ENCODE measurements around the gene RASSF1. TPM values are rescaled to one million over a fixed set of nuclear protein-coding genes. Genes with fewer than 3 reads are reported as not detected.

The RASSF1 gene
- total RNA-seq, 1 donor from 2014 or later = 38.0 TPM

DNA sequence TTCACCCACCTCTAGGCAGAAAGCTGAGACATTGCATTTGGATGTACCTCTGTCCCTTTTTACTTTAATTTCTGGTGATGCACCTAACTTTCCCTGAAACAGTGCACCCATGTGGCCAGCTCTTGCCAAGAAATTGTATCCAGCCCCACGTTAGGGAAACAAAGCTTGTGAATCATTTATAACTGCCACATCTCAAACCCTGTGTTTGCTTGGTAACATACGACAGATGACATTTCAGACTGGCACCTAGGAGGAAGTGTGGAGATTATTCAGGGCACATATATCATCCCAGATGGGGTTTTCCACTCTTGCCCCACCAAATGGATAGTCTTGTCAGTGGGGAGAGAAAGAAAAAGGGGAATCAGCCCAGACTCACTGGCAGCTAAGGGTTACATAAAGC lies 12.1 kb upstream of the RASSF1 start:
- intact Hi-C loops (cut with micrococcal nuclease) = loop anchor here (10.0 kb wide), 1 partner anchor 1702 kb away; the partner anchor contains the start of gene DUSP7
- POLR2A ChIA-PET = interaction anchor here (0.5 to 1.5 kb wide), 7 partner anchors 12 to 908 kb away, joined by 3 to 12 read pairs (median 4); partner anchors contain the start of genes HYAL3, NAA80 and RASSF1
- Mint-ChIP-seq H3K27ac (no peak overlapping the region), H3K4me3 (no peak overlapping the region), H3K4me1 (peaks cover 66% of the 10 kb centered on the region), H3K27me3 (no peaks in the 10 kb centered on the region), H3K36me3 (ENCODE audit: low read depth) (peaks cover 55% of the 10 kb centered on the region), H3K9me3 (no peaks in the 10 kb centered on the region)
- ATAC-seq (ENCODE audit: low read depth) (no peak), DNase-seq (no peak)
- CTCF ChIA-PET = interaction anchor here (1.5 kb wide), 1 partner anchor 23 kb away, joined by 3 read pairs; no protein-coding TSS in a partner anchor
- TF ChIP-seq, protein P1, sequence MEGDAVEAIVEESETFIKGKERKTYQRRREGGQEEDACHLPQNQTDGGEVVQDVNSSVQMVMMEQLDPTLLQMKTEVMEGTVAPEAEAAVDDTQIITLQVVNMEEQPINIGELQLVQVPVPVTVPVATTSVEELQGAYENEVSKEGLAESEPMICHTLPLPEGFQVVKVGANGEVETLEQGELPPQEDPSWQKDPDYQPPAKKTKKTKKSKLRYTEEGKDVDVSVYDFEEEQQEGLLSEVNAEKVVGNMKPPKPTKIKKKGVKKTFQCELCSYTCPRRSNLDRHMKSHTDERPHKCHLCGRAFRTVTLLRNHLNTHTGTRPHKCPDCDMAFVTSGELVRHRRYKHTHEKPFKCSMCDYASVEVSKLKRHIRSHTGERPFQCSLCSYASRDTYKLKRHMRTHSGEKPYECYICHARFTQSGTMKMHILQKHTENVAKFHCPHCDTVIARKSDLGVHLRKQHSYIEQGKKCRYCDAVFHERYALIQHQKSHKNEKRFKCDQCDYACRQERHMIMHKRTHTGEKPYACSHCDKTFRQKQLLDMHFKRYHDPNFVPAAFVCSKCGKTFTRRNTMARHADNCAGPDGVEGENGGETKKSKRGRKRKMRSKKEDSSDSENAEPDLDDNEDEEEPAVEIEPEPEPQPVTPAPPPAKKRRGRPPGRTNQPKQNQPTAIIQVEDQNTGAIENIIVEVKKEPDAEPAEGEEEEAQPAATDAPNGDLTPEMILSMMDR (IDR thresholded peaks at IDR 0.05) = no peak

- Mint-ChIP-seq H3K9me3 (no peaks in the 10 kb centered on the region), H3K27ac (peak overlapping the region; percentile 99), H3K4me3 (peak overlapping the region; percentile 97), H3K27me3 (no peaks in the 10 kb centered on the region), H3K36me3 (ENCODE audit: low read depth) (peaks cover 50% of the 10 kb centered on the region), H3K4me1 (peaks cover 60% of the 10 kb centered on the region)
- ATAC-seq (ENCODE audit: low read depth) (no peak), DNase-seq (no peak)
- CTCF ChIA-PET = interaction anchor here (1.1 to 5.5 kb wide), 3 partner anchors 11 to 191 kb away, joined by 3 to 64 read pairs (median 6); partner anchors contain the start of gene RASSF1
- intact Hi-C loops (cut with micrococcal nuclease) = loop anchor here (1.0 to 10.0 kb wide), 6 partner anchors 8 to 1703 kb away; partner anchors contain the start of genes DUSP7, HEMK1, HYAL3 and MAPKAPK3
- POLR2A ChIA-PET = interaction anchor here (0.9 to 6.9 kb wide), 13 partner anchors 8 to 1257 kb away, joined by 3 to 195 read pairs (median 14); partner anchors contain the start of genes C3orf18, HEMK1, HYAL3 and NAA80
- TF ChIP-seq, protein P1 (IDR thresholded peaks at IDR 0.05) = no peak
Measured at GRCh38 chr3:50351323-50351697, 10.7 kb upstream of the RASSF1 start.

DNA sequence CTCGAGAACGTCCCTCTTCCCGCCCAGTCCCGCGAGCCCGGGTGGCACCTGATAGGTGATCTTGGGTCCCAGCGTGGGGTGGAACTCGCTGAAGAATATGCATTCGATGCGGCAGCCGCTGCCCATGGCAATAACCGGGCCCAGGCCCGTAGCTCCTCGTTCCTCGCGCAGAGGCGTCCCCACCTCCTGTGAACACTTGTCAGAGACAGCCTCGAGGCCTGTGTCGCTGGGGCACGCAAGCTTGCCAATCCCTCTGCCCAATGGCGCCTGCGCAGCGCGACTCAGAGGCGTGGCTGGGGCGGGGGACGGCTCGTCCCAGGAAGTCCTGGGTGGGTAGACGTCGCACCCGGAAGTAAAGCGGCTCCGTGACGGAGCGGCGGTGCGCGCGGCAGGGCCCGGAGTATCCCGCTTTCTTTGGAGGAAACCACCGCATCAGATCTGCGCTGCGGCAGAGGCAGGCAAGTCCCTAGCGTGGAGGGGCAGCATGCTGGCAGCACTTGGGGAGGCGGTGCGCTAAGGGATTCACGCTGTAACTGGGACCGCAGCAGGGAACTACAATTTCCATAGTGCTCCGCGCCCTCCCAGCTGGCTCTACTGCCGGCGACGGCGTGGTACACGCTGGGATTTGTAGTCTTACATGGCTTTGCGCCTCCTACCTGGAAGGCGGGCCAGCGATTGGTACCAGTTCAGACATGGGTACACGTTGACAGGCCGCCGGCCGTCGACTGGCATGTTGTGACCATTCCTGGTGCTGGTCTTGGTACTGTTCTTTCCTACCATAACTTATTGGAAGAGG lies 10.1 kb upstream of the RASSF1 start, which contains the start of the genes CYB561D2 and NPRL2:
Gene CYB561D2, plus strand, starts transcription at position 336 of the 796 bp plus-strand sequence. CDS start 572 bp downstream, outside the sequence.
Gene NPRL2, minus strand, starts transcription at position 249 of the 796 bp plus-strand sequence. Its CDS starts 123 bp downstream, at position 126.
- H3K4me3 Mint-ChIP-seq = peak within 1 kb of the TSS; percentile 97
- TF ChIP-seq, protein P1 (IDR thresholded peaks at IDR 0.05) = no peak
- H3K36me3 Mint-ChIP-seq (ENCODE audit: low read depth) = peaks cover 46% of the 10 kb centered on the region
- ChIA-PET POLR2A (interaction anchor here (0.5 to 6.9 kb wide), 18 partner anchors 9 to 1257 kb away, joined by 3 to 195 read pairs (median 8); partner anchors contain the start of genes C3orf18, HEMK1, HYAL3 and IFRD2), CTCF (interaction anchor here (0.7 to 5.5 kb wide), 4 partner anchors 10 to 222 kb away, joined by 3 to 64 read pairs (median 4); partner anchors contain the start of gene RASSF1)
- H3K9me3 Mint-ChIP-seq = no peaks in the 10 kb centered on the region
- H3K4me1 Mint-ChIP-seq = peaks cover 60% of the 10 kb centered on the region
- H3K27ac Mint-ChIP-seq = peak within 1 kb of the TSS; percentile 99
- ATAC-seq (ENCODE audit: low read depth) (peak; percentile 89), DNase-seq (peak; percentile 99)
- intact Hi-C loops (cut with micrococcal nuclease) = loop anchor here (1.0 to 10.0 kb wide), 10 partner anchors 9 to 1704 kb away; partner anchors contain the start of genes CISH, DUSP7, HEMK1 and HYAL3
- no peaks in the 10 kb centered on the region for H3K27me3 Mint-ChIP-seq

DNA sequence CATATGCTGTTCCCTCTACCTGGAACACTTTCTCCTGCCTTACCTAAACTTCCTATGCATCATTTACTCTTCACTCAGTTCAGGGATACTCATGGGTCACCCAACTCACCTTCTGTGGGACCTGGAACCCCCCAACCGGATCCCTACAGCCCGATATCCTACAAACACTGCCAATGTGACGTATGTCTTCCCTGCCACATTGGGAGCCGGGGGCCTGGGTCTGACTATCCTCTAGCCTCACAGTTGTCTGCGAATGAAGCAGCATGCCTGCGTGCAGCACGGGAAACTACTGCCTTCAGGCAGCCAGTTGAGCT lies 9.5 kb upstream of the RASSF1 start:
- no peaks in the 10 kb centered on the region for H3K9me3 Mint-ChIP-seq
- ATAC-seq (ENCODE audit: low read depth) (no peak), DNase-seq (no peak)
- POLR2A ChIA-PET = interaction anchor here (0.6 to 6.9 kb wide), 14 partner anchors 8 to 240 kb away, joined by 3 to 195 read pairs (median 12); partner anchors contain the start of genes C3orf18, HEMK1, HYAL3 and IFRD2
- H3K27me3 Mint-ChIP-seq = no peaks in the 10 kb centered on the region
- peaks cover 59% of the 10 kb centered on the region for H3K4me1 Mint-ChIP-seq
- intact Hi-C loops (cut with micrococcal nuclease) = loop anchor here (1.0 to 10.0 kb wide), 6 partner anchors 10 to 1705 kb away; partner anchors contain the start of genes CISH, DUSP7, IFRD2 and MAPKAPK3
- CTCF ChIA-PET = interaction anchor here (1.1 to 5.5 kb wide), 3 partner anchors 10 to 192 kb away, joined by 3 to 64 read pairs (median 6); partner anchors contain the start of gene RASSF1
- TF ChIP-seq, protein P1 (IDR thresholded peaks at IDR 0.05) = no peak
- peak overlapping the region; percentile 99 for H3K27ac Mint-ChIP-seq
- peaks cover 41% of the 10 kb centered on the region for H3K36me3 Mint-ChIP-seq (ENCODE audit: low read depth)
- H3K4me3 Mint-ChIP-seq = peak overlapping the region; percentile 97
